GM18868 (cell line): ENCODE results near the gene CNKSR3.

Source experiments
- ATAC-seq: cut with Tn5 transposase; IDR thresholded peaks from one replicate; pipeline ENCODE4 v1.9.1; 2021; ENCODE audit warnings: mild to moderate bottlenecking, moderate library complexity; ENCODE audit not compliant: unreplicated experiment

The CNKSR3 gene

DNA sequence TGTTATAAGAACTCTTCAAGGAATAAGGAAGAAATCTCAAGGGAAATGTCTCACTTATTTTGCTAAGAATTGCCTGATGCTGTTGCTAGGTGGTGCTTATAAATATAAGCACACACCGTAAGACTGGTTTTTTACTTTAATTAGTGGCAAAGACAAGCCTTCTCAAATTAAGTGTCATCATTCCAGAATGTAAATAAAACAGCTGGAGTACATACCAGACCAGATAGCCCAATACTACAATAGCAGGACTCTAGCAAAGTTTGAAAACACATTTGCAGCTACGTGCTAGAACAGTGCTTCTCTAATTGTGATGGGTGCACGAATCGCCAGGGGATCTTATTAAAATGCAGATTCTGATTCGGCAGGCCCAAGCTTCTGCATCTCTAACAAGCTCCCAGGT, 6.8 kb downstream of the CNKSR3 start:
- no peak for ATAC-seq

DNA sequence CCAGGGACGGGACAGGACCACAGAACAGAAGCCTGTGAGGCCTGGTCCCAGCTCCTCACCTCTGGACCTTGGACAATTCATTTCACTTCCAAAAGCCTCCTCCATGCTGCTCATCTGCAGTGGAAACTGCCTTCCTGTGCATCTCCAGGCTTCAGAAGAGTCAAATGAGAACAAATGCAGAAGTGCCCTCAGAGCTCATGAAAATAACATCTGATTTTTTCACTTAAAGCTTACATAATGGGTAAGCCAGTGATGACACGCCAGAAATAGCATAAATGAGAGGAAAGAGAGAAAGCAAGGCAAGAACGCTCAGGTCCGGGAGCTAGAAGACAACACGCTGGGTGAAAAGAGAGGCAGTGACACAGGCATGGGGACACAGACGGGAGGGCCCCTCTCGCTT, 7.9 kb downstream of the CNKSR3 start:
- ATAC-seq, result no peak

DNA sequence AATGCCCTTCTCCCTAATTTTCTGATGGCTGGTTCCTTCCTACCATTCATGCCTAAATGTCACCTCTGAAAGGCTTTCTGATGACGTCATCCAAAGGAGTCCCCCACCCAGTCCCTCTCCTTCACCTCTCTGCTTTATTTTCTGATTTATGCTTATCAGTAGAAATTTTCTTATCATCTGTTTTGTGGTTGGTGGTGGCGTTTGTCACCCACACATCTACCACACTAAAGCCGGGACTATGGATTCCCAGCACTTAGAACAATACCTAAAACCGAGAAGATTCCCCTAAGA, 9.0 kb downstream of the CNKSR3 start:
- ATAC-seq, result no peak

- ATAC-seq, result no peak
These were observed 9.5 kb downstream of the CNKSR3 start for GRCh38 chr6:154500769-154501577.

DNA sequence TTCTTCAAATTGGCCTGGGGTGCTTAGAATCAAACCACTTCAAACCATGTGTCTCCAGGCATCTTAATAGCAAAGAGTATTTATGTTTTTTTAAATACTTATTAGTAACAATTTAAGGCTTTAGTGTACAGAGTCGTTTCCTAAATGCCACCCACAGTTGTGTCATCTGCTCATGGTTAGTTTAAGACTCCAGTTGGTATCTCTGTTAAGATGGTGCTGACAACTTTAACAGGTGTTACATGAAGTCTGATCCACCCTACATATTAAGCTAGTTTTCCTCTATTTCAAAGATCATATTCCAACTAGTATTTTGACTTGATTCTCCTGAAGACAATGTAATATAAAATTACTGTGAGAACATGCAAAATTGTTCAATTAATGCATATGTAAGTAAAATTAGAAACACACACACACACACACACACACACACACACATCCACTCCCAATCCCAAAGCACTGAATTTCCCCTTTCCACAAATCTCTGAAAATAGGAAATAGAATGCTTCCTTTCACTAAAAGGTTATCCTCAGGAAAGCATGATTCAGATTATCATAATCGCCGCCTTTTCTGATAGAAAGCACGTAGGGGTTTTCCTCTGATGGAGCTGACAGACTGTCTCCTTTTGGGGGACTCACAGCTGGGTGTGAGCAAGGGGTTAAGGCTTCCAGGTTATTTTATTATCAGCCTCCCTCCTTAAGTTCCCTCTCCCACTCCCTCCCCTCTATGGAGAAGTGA, 10.5 kb downstream of the CNKSR3 start:
- no peak for ATAC-seq

GRCh38 chr6:154498340-154498934, 12.0 kb downstream of the CNKSR3 start:
- no peak for ATAC-seq

GRCh38 chr6:154496793-154497517, 13.5 kb downstream of the CNKSR3 start:
- no peak for ATAC-seq

DNA sequence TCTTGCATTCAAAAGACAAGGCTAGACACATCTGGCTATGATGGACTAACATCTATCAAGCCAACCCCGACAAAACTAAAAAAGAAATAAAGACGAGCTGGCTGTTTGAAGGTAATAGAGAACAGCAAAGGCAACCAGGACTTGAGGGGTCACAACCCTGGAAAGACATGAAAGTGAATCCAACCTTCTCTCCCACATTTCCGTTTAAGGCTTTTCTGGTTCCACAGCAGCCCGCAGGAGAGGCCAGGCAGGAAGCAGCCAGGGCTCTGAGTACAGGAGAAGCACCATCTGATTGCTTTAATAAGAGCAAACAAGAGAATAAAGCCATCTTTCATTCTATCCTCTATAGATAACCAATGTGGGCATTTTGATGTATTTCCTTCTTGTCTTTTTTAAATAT, 14.3 kb downstream of the CNKSR3 start:
- no peak for ATAC-seq

- ATAC-seq, result no peak
These were observed 15.7 kb downstream of the CNKSR3 start for GRCh38 chr6:154494592-154495311.

GRCh38 chr6:154491567-154492470, 18.7 kb downstream of the CNKSR3 start:
- no peak for ATAC-seq

- no peak for ATAC-seq
These were observed 20.7 kb downstream of the CNKSR3 start for GRCh38 chr6:154489822-154490221.

- ATAC-seq, result no peak
These were observed 21.6 kb downstream of the CNKSR3 start for GRCh38 chr6:154488802-154489437.

DNA sequence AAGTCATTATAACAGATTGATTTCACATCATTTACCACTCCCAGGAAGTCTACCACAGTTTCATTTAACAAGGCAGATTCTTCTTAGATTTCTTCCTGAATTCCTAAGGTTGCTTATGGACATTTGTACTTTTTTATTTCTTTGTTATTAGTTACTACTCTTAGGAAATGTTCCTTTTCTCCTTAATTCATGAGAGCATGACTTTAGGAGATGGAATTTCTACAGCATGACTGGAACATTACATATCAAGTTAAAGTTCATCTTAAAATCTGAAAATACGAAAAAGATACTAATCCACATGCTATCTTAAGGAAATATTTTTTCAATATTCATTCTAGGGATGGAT, 22.3 kb downstream of the CNKSR3 start:
- no peak for ATAC-seq

DNA sequence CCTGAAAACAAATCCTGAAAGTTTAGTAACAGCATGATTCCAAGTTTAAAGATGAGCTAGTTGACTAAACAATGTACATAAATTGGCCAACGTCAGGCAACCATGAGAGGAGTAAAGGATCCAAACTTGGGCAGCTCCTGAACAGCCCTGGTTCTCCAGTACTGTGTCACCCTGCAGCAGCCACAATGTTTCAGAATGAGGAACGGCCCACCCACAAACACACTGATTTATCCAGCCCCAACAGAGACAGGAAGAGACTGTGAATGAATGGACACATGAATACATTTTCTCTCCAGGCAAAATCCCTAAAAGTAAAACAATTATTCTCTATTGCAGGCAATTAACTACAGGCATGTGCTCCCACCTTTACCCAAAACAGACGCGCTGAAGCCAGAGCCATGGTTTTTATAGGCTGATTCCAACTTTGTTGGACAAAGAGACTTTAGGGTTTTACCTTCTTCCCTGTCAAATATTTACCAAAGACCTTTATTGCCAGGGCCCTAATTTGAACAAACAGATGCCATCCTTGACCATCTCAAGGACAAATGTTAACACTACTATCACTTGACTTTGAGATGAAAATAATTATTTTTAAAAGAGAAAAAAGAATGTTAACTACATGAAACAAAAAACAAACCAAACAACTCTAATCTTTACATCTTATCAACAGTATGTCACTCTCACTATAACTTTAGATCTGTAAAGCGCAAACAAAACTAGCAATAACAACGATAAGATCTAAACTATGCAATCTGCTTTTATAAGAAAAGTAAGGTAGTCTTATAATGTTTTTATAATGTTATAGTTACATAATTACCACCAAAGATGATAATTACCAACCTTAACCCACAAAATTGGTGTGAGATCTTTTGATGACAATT, 22.9 kb downstream of the CNKSR3 start:
- no peak for ATAC-seq

DNA sequence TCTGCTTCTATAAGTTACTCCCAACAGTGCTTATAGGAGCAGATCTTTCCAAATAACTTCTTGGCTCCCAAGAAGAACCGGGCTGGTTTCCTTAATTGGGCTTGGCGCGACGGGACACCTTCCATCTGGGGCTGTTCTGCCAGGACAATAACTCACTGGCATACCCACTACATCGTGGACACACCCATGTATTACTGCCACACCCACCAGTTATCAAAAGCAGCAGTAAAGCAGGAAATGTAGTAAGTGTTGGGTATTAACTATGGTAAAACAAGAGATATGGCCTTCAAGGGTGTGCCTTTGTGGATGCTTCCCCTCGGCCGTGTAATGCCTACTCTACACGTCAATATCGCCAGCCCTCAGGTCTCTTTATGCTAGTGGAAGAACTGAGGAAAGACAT, 24.7 kb downstream of the CNKSR3 start:
- no peak for ATAC-seq

- no peak for ATAC-seq
These were observed 25.5 kb downstream of the CNKSR3 start for GRCh38 chr6:154484942-154485341.

- ATAC-seq, result no peak
These were observed 27.6 kb downstream of the CNKSR3 start for GRCh38 chr6:154482858-154483257.

DNA sequence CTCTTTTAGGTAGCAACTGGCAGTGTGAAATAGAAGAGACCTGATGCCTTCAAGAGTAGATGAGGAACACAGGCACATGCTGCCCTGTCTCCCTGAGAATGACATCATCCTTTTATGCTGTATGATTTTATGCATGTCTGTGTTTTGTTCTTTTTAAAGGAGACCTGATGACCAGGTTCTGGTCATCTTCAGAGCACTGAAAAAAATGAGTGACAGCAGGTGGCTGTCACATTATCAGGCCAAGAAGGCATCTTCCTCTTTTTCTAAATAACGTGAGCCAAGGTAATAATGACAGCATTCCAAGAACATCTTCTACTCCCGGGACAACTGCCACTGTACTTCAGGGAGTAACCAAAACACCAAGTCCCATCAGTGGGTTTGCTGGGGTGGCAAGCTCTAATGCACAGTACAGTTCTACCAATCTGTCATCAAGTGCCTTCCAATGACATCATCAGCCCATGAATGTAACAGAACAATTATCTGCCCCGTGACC, 28.9 kb downstream of the CNKSR3 start:
- no peak for ATAC-seq
